Endothelial cell of umbilical vein (primary cell): ENCODE data around the gene CD40. TPM values are rescaled to one million over a fixed set of nuclear protein-coding genes. Genes with fewer than 3 reads are reported as not detected.

Source experiments
- BruUV-seq: library from RNA; stranded (reverse); fragments of 400-500 nt; replicated peaks from 2 replicates; lab custom pipeline; 2021; lab: Mats Ljungman, UMichigan
- CTCF ChIA-PET: fragments of 300-600, 350-600 bp; sonication (Branson Sonifier 250); formaldehyde crosslinking; loops from one replicate; lab custom pipeline; 2021; ENCODE audit warnings: antibody characterized with exemption, inconsistent platforms; lab: Charles Lee
- POLR2A ChIA-PET: fragments of 300-600, 350-600 bp; sonication (Branson Sonifier 250); formaldehyde crosslinking; loops from one replicate; lab custom pipeline; 2021; ENCODE audit warnings: antibody characterized with exemption, inconsistent platforms; lab: Charles Lee
- DNase-seq: peaks from one replicate; pipeline ENCODE4 v3.0.0-alpha.2; 2011; ENCODE audit warnings: low read depth, low spot score
- FAIRE-seq: peaks from 2 replicates; lab custom pipeline; 2011; peaks lifted over from hg19 to GRCh38; lab: Jason Lieb, UNC
- H2AFZ ChIP-seq: 2 replicates; pipeline ENCODE4 v1.6.0; 2012; ENCODE audit warnings: low read depth, low read length, control low read depth, inconsistent platforms
- H3K27ac ChIP-seq: 2 replicates; pipeline ENCODE4 v1.5.1; 2011; ENCODE audit warnings: low read depth, mild to moderate bottlenecking, control low read depth, low read length, moderate library complexity; ENCODE audit not compliant: insufficient read depth
- H3K27me3 ChIP-seq, 2 experiments: 2 replicates each; pipeline versions ENCODE4 v1.6.0 to v1.6.1; 2011; ENCODE audit warnings: low read length in 2 of 2, mixed read lengths in 1 of 2; ENCODE audit not compliant: control insufficient read depth in 2 of 2, insufficient read depth in 2 of 2
- H3K36me3 ChIP-seq, 2 experiments: 2 replicates in 1 of 2; 3 replicates in 1 of 2; pipeline ENCODE4 v1.5.1; 2011; ENCODE audit warnings: low read length in 2 of 2, mild to moderate bottlenecking in 1 of 2, moderate library complexity in 1 of 2; ENCODE audit not compliant: control insufficient read depth in 2 of 2, insufficient read depth in 2 of 2; ENCODE audit errors: extremely low read depth in 1 of 2
- H3K4me1 ChIP-seq: 3 replicates; pipeline ENCODE4 v1.5.1; 2011; ENCODE audit warnings: mild to moderate bottlenecking, low read length; ENCODE audit not compliant: control insufficient read depth, insufficient read depth; ENCODE audit errors: extremely low read depth
- H3K4me2 ChIP-seq: 2 replicates; pipeline ENCODE4 v1.6.1; 2011; ENCODE audit warnings: low read length, control low read depth, mixed read lengths; ENCODE audit not compliant: insufficient read depth
- H3K4me3 ChIP-seq, 3 experiments: fragments of 200-600 bp in 1 of 3; sonication (generic), shearing (Covaris generic) in 1 of 3; replicated peaks in 1 of 3; 2 replicates each; pipeline ENCODE4 v1.5.1; 2011 to 2016; ENCODE audit warnings: control low read depth in 3 of 3, low read length in 3 of 3, mild to moderate bottlenecking in 2 of 3, inconsistent platforms in 1 of 3, low read depth in 1 of 3, moderate library complexity in 1 of 3; ENCODE audit not compliant: insufficient read depth in 1 of 3
- H3K79me2 ChIP-seq: 2 replicates; pipeline ENCODE4 v1.6.0; 2012; ENCODE audit warnings: low read length, inconsistent platforms; ENCODE audit not compliant: control insufficient read depth, insufficient read depth
- H3K9ac ChIP-seq: replicated peaks from 2 replicates; pipeline ENCODE3; 2011; ENCODE audit warnings: low read length, control low read depth; ENCODE audit not compliant: insufficient read depth; ENCODE audit errors: extremely low read depth
- H3K9me1 ChIP-seq: replicated peaks from 3 replicates; pipeline ENCODE4 v1.6.0; 2011; ENCODE audit warnings: mild to moderate bottlenecking, low read length; ENCODE audit not compliant: control insufficient read depth, insufficient read depth; ENCODE audit errors: extremely low read depth
- H3K9me3 ChIP-seq: replicated peaks from 2 replicates; pipeline ENCODE4 v1.5.1; 2012; ENCODE audit warnings: low read length, inconsistent platforms; ENCODE audit not compliant: control insufficient read depth, insufficient read depth
- H4K20me1 ChIP-seq: replicated peaks from 2 replicates; pipeline ENCODE3; 2011; ENCODE audit warnings: mild to moderate bottlenecking, low read length; ENCODE audit not compliant: control insufficient read depth, insufficient read depth; ENCODE audit errors: extremely low read depth
- EZH2 ChIP-seq: IDR thresholded peaks from 2 replicates; pipeline ENCODE4 v1.6.1; 2012; ENCODE audit warnings: borderline replicate concordance, low read depth, mild to moderate bottlenecking, moderate library complexity, low read length, inconsistent platforms; ENCODE audit not compliant: severe bottlenecking
- FOS ChIP-seq: IDR thresholded peaks from 2 replicates; pipeline ENCODE4 v1.6.1; 2011; ENCODE audit warnings: mild to moderate bottlenecking, low read length, moderate library complexity, borderline replicate concordance; ENCODE audit not compliant: insufficient read depth
- GATA2 ChIP-seq: IDR thresholded peaks from 2 replicates; pipeline ENCODE4 v1.7.0; 2011; ENCODE audit warnings: low read depth, mild to moderate bottlenecking, moderate library complexity, mixed read lengths, low read length; ENCODE audit not compliant: insufficient read length, insufficient read depth
- JUN ChIP-seq: IDR thresholded peaks from 2 replicates; pipeline ENCODE4 v1.6.1; 2011; ENCODE audit warnings: borderline replicate concordance, low read depth; ENCODE audit not compliant: insufficient read length, insufficient read depth
- MYC ChIP-seq: IDR thresholded peaks from one replicate; pipeline ENCODE4 v1.6.1; 2011; ENCODE audit warnings: mild to moderate bottlenecking, low read depth, low read length
- POLR2A ChIP-seq: IDR thresholded peaks from 2 replicates; pipeline ENCODE4 v1.6.1; 2012; ENCODE audit warnings: low read depth, mild to moderate bottlenecking, control low read depth, low read length
- POLR2AphosphoS5 ChIP-seq: IDR thresholded peaks from 2 replicates; pipeline ENCODE4 v1.6.1; 2012; ENCODE audit warnings: low read depth, mild to moderate bottlenecking, control low read depth, low read length, moderate library complexity; ENCODE audit not compliant: insufficient read depth
- dilution Hi-C: fragments of 300-500 bp; cut with MboI; formaldehyde crosslinking; loops from one replicate; pipeline ENCODE4 v1.15.0; 2019; ENCODE audit warnings: low sequenced_read_pairs; ENCODE audit not compliant: extremely low pct_ligation_motif_present
- intact Hi-C: fragments of 100-400 bp; cut with micrococcal nuclease; formaldehyde crosslinking; loops from one replicate; pipeline ENCODE4 v1.10.0; 2022
- polyA plus RNA-seq, 4 experiments: library from polyadenylated mRNA; depleted of rRNA in 3 of 4; stranded (reverse) in 3 of 4; unstranded in 1 of 4; fragments of >200 nt; gene quantifications; 2 replicates each; pipeline versions ENCODE4 v1.2.1 to v1.2.3, GENCODE V29; 2011 to 2012; ENCODE audit warnings: missing spikeins in 1 of 4
- total RNA-seq: library from RNA; stranded (reverse); gene quantifications from 2 replicates; pipeline ENCODE4 v1.2.3, GENCODE V29; 2021
- TF ChIP-seq, protein P1 (sequence below): IDR thresholded peaks from 2 replicates; pipeline ENCODE4 v1.6.1; 2011; ENCODE audit not compliant: insufficient read depth, insufficient read length
- TF ChIP-seq, protein P2 (sequence below), 2 donors: IDR thresholded peaks; 1 replicate in 1 of 2; 2 replicates in 1 of 2; pipeline ENCODE4 v1.5.1; 2011; ENCODE audit warnings: low read length in 2 of 2, mild to moderate bottlenecking in 2 of 2, moderate library complexity in 2 of 2, control low read depth in 1 of 2, inconsistent platforms in 1 of 2, low read depth in 1 of 2; ENCODE audit not compliant: insufficient read depth in 1 of 2; ENCODE audit errors: extremely low read depth in 1 of 2

The CD40 gene
- total and polyA plus RNA-seq, 2 donors (not counting 3 experiments of a cell fraction or from before 2014, with no cell fraction given): 36.6 to 38.3 TPM

DNA sequence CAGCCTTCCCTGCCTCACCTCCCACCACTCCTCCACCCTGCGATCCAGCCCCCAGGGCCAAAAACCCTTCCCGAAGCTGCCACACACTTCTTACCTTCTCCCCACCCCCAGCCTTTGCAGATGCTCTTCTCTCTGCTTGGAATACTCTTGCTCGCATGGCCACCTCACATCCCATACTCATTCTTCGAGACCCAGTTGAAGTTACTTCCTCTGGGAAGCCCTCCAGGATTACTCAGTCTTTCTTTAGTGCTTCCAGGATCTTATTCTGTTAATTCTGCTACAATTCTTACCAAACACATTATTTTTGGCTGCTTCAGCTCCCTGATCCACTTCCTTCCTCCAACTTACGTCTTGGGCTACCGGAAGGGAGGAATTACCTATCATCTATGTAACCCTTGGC is 54.3 kb downstream of the CD40 start:
- no peaks in the 10 kb centered on the region for H3K9me3 ChIP-seq
- H3K4me2 ChIP-seq: no peak overlapping the region
- no peak for FAIRE-seq
- no peak overlapping the region for H3K27ac ChIP-seq
- H3K4me3 ChIP-seq: no peak overlapping the region
- TF ChIP-seq POLR2A (no peak), FOS (no peak), POLR2AphosphoS5 (no peak), MYC (no peak), EZH2 (no peak), GATA2 (no peak), JUN (no peak)
- TF ChIP-seq, protein P1, sequence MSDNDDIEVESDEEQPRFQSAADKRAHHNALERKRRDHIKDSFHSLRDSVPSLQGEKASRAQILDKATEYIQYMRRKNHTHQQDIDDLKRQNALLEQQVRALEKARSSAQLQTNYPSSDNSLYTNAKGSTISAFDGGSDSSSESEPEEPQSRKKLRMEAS: no peak
- TF ChIP-seq, protein P2, sequence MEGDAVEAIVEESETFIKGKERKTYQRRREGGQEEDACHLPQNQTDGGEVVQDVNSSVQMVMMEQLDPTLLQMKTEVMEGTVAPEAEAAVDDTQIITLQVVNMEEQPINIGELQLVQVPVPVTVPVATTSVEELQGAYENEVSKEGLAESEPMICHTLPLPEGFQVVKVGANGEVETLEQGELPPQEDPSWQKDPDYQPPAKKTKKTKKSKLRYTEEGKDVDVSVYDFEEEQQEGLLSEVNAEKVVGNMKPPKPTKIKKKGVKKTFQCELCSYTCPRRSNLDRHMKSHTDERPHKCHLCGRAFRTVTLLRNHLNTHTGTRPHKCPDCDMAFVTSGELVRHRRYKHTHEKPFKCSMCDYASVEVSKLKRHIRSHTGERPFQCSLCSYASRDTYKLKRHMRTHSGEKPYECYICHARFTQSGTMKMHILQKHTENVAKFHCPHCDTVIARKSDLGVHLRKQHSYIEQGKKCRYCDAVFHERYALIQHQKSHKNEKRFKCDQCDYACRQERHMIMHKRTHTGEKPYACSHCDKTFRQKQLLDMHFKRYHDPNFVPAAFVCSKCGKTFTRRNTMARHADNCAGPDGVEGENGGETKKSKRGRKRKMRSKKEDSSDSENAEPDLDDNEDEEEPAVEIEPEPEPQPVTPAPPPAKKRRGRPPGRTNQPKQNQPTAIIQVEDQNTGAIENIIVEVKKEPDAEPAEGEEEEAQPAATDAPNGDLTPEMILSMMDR (IDR thresholded peaks at IDR 0.05; ENCODE audit: extremely low read depth in 1 of 2, insufficient read depth in 1 of 2, low read depth in 1 of 2, low read length in 2 of 2): no peak
- POLR2A ChIA-PET: no interaction called here
- no peaks in the 10 kb centered on the region for H3K9me1 ChIP-seq
- no peaks in the 10 kb centered on the region for H4K20me1 ChIP-seq
- no TSS peak for BruUV-seq
- no peak overlapping the region for H2AFZ ChIP-seq
- no peaks in the 10 kb centered on the region for H3K36me3 ChIP-seq
- no peaks in the 10 kb centered on the region for H3K79me2 ChIP-seq
- DNase-seq: no peak
- intact Hi-C loops: no loop called here
- H3K9ac ChIP-seq: no peak overlapping the region
- no peaks in the 10 kb centered on the region for H3K4me1 ChIP-seq
- dilution Hi-C loops: no loop called here
- CTCF ChIA-PET: interaction anchor here (1.2 to 7.5 kb wide), 7 partner anchors 11 to 186 kb away, joined by 3 to 77 read pairs (median 7); no protein-coding TSS in a partner anchor
- H3K27me3 ChIP-seq: peaks cover 18 to 33% of the 10 kb centered on the region in 2 experiments
